PC-3 (cell line): ENCODE measurements around the gene RAP1B. TPM values are rescaled to one million over a fixed set of nuclear protein-coding genes. Genes with fewer than 3 reads are reported as not detected.

ENCODE experiments used
- total RNA-seq: library from RNA; depleted of rRNA; stranded (reverse); fragments of >200 nt; gene quantifications from 2 replicates; pipeline ENCODE4 v1.2.3, GENCODE V29; 2014; rRNA removed

Gene RAP1B
- total RNA-seq, 1 experiment from 2014 or later: 98.0 TPM

Other genes with a start within 250 kb of the RAP1B start
- gene NUP107, start 76.1 kb downstream of the RAP1B start, total RNA-seq: 89.3 and 106 TPM in 2 replicates
- gene SLC35E3, start 135.3 kb downstream of the RAP1B start, total RNA-seq: 2.2 and 2.6 TPM in 2 replicates
- 43.0 and 86.4 TPM in 2 replicates for gene MDM2, start 197.3 kb downstream of the RAP1B start, total RNA-seq